Stimulated activated CD8-positive, alpha-beta memory T cell treated with anti-CD3 and anti-CD28 coated beads, Interleukin-15, amount 100 ng/mL, for 24 hours (primary cell): ENCODE data around the gene ENOX1.

Experiments used
- DNase-seq: peaks from one replicate; pipeline ENCODE4 v3.0.0-alpha.2; 2020; ENCODE audit warnings: low read depth

ENOX1 gene

GRCh38 chr13:43546251-43546650 lies 240.5 kb downstream of the ENOX1 start:
- DNase-seq = no peak

GRCh38 chr13:43545317-43545874 lies 241.4 kb downstream of the ENOX1 start:
- no peak for DNase-seq

- DNase-seq = no peak
These were observed 242.1 kb downstream of the ENOX1 start for GRCh38 chr13:43544631-43545030.

GRCh38 chr13:43544011-43544410 lies 242.8 kb downstream of the ENOX1 start:
- no peak for DNase-seq

GRCh38 chr13:43543331-43543730 lies 243.4 kb downstream of the ENOX1 start:
- no peak for DNase-seq

GRCh38 chr13:43537124-43537523 lies 249.6 kb downstream of the ENOX1 start:
- no peak for DNase-seq

GRCh38 chr13:43529796-43530195 lies 257.0 kb downstream of the ENOX1 start:
- no peak for DNase-seq

GRCh38 chr13:43528992-43529391 lies 257.8 kb downstream of the ENOX1 start:
- DNase-seq = no peak

GRCh38 chr13:43522788-43523187 lies 264.0 kb downstream of the ENOX1 start:
- DNase-seq = no peak

- DNase-seq = no peak
These were observed 266.4 kb downstream of the ENOX1 start for GRCh38 chr13:43520351-43520750.

GRCh38 chr13:43518833-43519232 lies 267.9 kb downstream of the ENOX1 start:
- DNase-seq = no peak

GRCh38 chr13:43516401-43516833 lies 270.4 kb downstream of the ENOX1 start:
- no peak for DNase-seq

- DNase-seq = no peak
These were observed 271.2 kb downstream of the ENOX1 start for GRCh38 chr13:43515531-43515930.

GRCh38 chr13:43514311-43514710 lies 272.5 kb downstream of the ENOX1 start:
- no peak for DNase-seq

GRCh38 chr13:43512221-43512620 lies 274.6 kb downstream of the ENOX1 start:
- no peak for DNase-seq

- DNase-seq = no peak
These were observed 275.5 kb downstream of the ENOX1 start for GRCh38 chr13:43510956-43511901.

GRCh38 chr13:43495732-43496131 lies 291.0 kb downstream of the ENOX1 start:
- no peak for DNase-seq

GRCh38 chr13:43494206-43494605 lies 292.6 kb downstream of the ENOX1 start:
- DNase-seq = no peak

GRCh38 chr13:43493496-43494000 lies 293.2 kb downstream of the ENOX1 start:
- DNase-seq = no peak

GRCh38 chr13:43492745-43493144 lies 294.0 kb downstream of the ENOX1 start:
- no peak for DNase-seq

- DNase-seq = no peak
These were observed 294.5 kb downstream of the ENOX1 start for GRCh38 chr13:43492311-43492710.

- no peak for DNase-seq
These were observed 297.5 kb downstream of the ENOX1 start for GRCh38 chr13:43489233-43489632.

GRCh38 chr13:43487885-43488284 lies 298.9 kb downstream of the ENOX1 start:
- DNase-seq = no peak
